ENCODE results near the gene OR6S1. TPM values are rescaled to one million over a fixed set of nuclear protein-coding genes. Genes with fewer than 3 reads are reported as not detected.

OR6S1 gene
- total and polyA plus RNA-seq, 2 experiments from 2014 or later: not detected

DNA sequence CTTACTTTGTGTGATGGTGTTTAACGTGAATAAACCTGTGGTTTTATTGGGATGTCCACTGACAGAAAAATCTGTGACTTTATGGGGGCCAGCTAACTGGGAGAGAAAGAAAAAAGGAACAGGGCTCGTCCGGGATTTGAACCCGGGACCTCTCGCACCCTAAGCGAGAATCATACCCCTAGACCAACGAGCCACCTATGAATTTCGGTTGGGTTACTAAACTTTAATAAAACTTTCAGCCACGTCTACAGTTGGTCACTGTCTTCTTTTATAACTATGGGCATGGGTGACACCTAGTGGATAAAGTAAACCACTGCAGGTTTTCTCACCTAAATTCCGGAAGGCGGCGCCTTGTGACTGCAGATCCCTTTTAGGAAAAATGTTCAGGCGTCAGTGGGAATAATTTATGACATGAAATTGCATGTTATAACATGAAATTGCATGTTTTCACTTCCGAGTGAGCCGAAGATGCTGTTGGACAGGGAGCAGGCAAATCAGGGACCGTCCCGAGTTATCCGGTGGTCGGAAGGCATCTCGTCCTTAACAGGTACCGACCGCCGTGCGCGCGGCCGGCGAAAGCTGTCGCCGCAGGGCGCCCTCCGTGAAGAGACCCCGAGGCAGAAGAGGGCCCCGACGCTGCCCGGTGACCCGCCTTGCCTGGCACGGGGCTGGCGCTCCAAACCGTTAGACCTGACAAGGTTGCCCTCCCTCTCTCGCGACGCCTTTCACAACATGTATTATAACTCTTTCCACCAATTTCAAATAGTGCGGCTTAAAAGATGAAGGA lies 32.1 kb downstream of the OR6S1 start (continued):
- no peak for TF ChIP-seq ZNF462 (CRISPR knock-in tag; IDR thresholded peaks at IDR 0.05)
- TF ChIP-seq POLR2AphosphoS5 (IDR thresholded peaks at IDR 0.05; ENCODE audit: low read depth): no peak
- TF ChIP-seq REST (IDR thresholded peaks at IDR 0.05; ENCODE audit: unreplicated experiment): no peak
